OCI-LY7 (cell line): ENCODE results near the gene PALD1. TPM values are rescaled to one million over a fixed set of nuclear protein-coding genes. Genes with fewer than 3 reads are reported as not detected.

Source experiments
- BruUV-seq: library from RNA; stranded (reverse); fragments of 400-500 nt; replicated peaks from 2 replicates; lab custom pipeline; 2021; lab: Mats Ljungman, UMichigan
- CTCF ChIA-PET: fragments of 300-600 bp; sonication (Branson Sonifier 250); formaldehyde crosslinking; loops from one replicate; lab custom pipeline; 2022; ENCODE audit warnings: antibody characterized with exemption; ENCODE audit not compliant: unreplicated experiment; lab: Charles Lee
- POLR2A ChIA-PET: fragments of 300-600 bp; sonication (Branson Sonifier 250); formaldehyde crosslinking; loops from one replicate; lab custom pipeline; 2022; ENCODE audit warnings: antibody characterized with exemption; lab: Charles Lee
- DNase-seq: peaks from one replicate; pipeline ENCODE4 v3.0.0-alpha.2; 2015; ENCODE audit warnings: low spot score
- H2AFZ ChIP-seq: fragments of 200-600 bp; sonication (generic), shearing (Covaris generic); 2 replicates; pipeline ENCODE4 v1.6.1; 2014; ENCODE audit warnings: mild to moderate bottlenecking, antibody characterized with exemption, low read length, moderate library complexity
- H3K27ac ChIP-seq: fragments of 200-600 bp; sonication (generic); 2 replicates; pipeline ENCODE4 v1.5.1; 2014; ENCODE audit warnings: mixed run types, low read depth, mild to moderate bottlenecking, moderate library complexity, low read length, inconsistent platforms; ENCODE audit not compliant: poor library complexity, severe bottlenecking
- H3K36me3 ChIP-seq: fragments of 200-600 bp; sonication (generic); 2 replicates; pipeline ENCODE4 v1.6.1; 2014; ENCODE audit warnings: mild to moderate bottlenecking, antibody characterized with exemption, low read length, moderate library complexity, mixed read lengths; ENCODE audit not compliant: insufficient read depth
- H3K4me1 ChIP-seq: fragments of 200-600 bp; sonication (generic); 2 replicates; pipeline ENCODE4 v1.5.1; 2014; ENCODE audit warnings: mild to moderate bottlenecking, low read length; ENCODE audit not compliant: insufficient read depth, poor library complexity, severe bottlenecking
- H3K4me2 ChIP-seq: fragments of 200-600 bp; sonication (generic); 2 replicates; pipeline ENCODE4 v1.6.1; 2014; ENCODE audit warnings: mild to moderate bottlenecking, low read length
- H3K4me3 ChIP-seq: fragments of 200-600 bp; sonication (generic); 2 replicates; pipeline ENCODE4 v1.5.1; 2014; ENCODE audit warnings: mild to moderate bottlenecking, low read depth, low read length; ENCODE audit not compliant: poor library complexity, severe bottlenecking
- H3K79me2 ChIP-seq: fragments of 200-600 bp; sonication (generic); 2 replicates; pipeline ENCODE4 v1.6.1; 2016; ENCODE audit warnings: low read depth, mild to moderate bottlenecking, low read length, moderate library complexity, mixed read lengths; ENCODE audit not compliant: insufficient read depth
- H3K9me2 ChIP-seq: fragments of 200-600 bp; sonication (generic); 2 replicates; pipeline ENCODE4 v1.6.1; 2016; ENCODE audit warnings: mild to moderate bottlenecking, low read length, mixed read lengths; ENCODE audit not compliant: insufficient read depth
- H3K9me3 ChIP-seq: fragments of 200-600 bp; sonication (generic); 2 replicates; pipeline ENCODE4 v1.6.1; 2014; ENCODE audit warnings: mild to moderate bottlenecking, mixed run types, low read length, mixed read lengths
- H4K20me1 ChIP-seq: fragments of 200-600 bp; sonication (generic); 2 replicates; pipeline ENCODE4 v1.6.1; 2014; ENCODE audit warnings: mild to moderate bottlenecking, antibody characterized with exemption, low read length, moderate library complexity, mixed read lengths; ENCODE audit not compliant: insufficient read depth
- EZH2phosphoT487 ChIP-seq: fragments of 200-600 bp; sonication (generic); IDR thresholded peaks from 2 replicates; pipeline ENCODE4 v1.6.1; 2018; ENCODE audit warnings: low read depth, borderline replicate concordance, mild to moderate bottlenecking, mixed run types, antibody characterized with exemption, low read length, moderate library complexity, mixed read lengths
- intact Hi-C: fragments of 100-400 bp; cut with micrococcal nuclease; formaldehyde crosslinking; loops from one replicate; pipeline ENCODE4 v1.10.0; 2022; ENCODE audit not compliant: unreplicated experiment
- total RNA-seq, 2 experiments: library from RNA; depleted of rRNA in 1 of 2; stranded (reverse); fragments of >200 nt in 1 of 2; shearing (Covaris generic) in 1 of 2; gene quantifications; 2 replicates each; pipeline ENCODE4 v1.2.3, GENCODE V29; 2014 to 2022
- TF ChIP-seq, protein P1 (sequence below): fragments of 200-600 bp; sonication (generic); conservative IDR thresholded peaks from 2 replicates; pipeline ENCODE4 v1.5.1; 2014; ENCODE audit warnings: mild to moderate bottlenecking, antibody characterized with exemption, low read length, moderate library complexity, mixed read lengths

The PALD1 gene
- total RNA-seq, 2 experiments from 2014 or later, result 52.7 to 66.7 TPM

DNA sequence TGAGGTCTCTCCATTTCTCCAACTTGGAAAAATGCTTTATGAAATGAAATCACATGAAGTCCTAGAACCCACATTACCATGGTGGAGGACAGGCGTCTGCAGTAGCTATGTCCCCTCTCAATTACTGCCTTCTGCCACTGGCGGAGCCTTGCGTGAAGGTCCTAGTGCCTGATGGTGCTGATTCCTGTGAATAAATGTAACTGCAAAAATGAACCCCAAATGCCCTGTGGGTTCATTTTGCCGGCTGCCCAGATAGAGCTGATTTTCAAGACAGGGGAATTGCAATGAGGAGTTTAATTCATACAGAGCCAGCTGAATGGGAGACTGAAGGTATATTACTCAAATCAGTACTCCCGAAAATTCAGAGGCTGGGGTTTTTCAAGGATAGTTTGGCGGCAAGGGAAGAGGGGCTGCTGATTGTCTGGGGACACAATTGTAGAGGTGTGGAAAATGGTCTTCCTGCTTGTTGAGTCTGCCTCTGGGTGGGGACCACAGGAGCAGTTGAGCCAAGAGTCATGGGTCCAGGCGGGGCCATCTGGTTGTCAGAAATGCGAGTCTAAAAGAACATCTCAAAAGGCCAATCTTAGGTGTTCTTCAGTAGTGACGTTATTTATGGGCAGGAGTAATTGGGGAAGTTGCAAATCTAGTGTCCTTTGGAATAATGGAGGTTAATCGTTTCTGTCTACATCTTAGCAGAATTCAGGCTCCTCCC, 110.4 kb downstream of the PALD1 start:
- BruUV-seq, result no TSS peak
- Histone ChIP-seq H3K9me2 (no peaks in the 10 kb centered on the region), H3K9me3 (no peaks in the 10 kb centered on the region), H2AFZ (no peak overlapping the region; the same call in 1 of the 2 replicates), H3K4me3 (no peak overlapping the region), H4K20me1 (no peaks in the 10 kb centered on the region), H3K4me1 (peaks cover 74% of the 10 kb centered on the region), H3K36me3 (no peaks in the 10 kb centered on the region), H3K4me2 (peak overlapping the region; percentile 56; the same call in 1 of the 2 replicates), H3K79me2 (no peaks in the 10 kb centered on the region), H3K27ac (peak overlapping the region; percentile 10)
- no peak for DNase-seq
- ChIA-PET CTCF (interaction anchor here (0.7 kb wide), 1 partner anchor 13 kb away, joined by 3 read pairs; no protein-coding TSS in a partner anchor), POLR2A (interaction anchor here (0.8 to 1.4 kb wide), 3 partner anchors 11 to 28 kb away, joined by 3 to 5 read pairs (median 4); no protein-coding TSS in a partner anchor)
- intact Hi-C loops, result no loop called here
- TF ChIP-seq, protein P1, sequence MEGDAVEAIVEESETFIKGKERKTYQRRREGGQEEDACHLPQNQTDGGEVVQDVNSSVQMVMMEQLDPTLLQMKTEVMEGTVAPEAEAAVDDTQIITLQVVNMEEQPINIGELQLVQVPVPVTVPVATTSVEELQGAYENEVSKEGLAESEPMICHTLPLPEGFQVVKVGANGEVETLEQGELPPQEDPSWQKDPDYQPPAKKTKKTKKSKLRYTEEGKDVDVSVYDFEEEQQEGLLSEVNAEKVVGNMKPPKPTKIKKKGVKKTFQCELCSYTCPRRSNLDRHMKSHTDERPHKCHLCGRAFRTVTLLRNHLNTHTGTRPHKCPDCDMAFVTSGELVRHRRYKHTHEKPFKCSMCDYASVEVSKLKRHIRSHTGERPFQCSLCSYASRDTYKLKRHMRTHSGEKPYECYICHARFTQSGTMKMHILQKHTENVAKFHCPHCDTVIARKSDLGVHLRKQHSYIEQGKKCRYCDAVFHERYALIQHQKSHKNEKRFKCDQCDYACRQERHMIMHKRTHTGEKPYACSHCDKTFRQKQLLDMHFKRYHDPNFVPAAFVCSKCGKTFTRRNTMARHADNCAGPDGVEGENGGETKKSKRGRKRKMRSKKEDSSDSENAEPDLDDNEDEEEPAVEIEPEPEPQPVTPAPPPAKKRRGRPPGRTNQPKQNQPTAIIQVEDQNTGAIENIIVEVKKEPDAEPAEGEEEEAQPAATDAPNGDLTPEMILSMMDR, result no peak
- TF ChIP-seq EZH2phosphoT487, result no peak

DNA sequence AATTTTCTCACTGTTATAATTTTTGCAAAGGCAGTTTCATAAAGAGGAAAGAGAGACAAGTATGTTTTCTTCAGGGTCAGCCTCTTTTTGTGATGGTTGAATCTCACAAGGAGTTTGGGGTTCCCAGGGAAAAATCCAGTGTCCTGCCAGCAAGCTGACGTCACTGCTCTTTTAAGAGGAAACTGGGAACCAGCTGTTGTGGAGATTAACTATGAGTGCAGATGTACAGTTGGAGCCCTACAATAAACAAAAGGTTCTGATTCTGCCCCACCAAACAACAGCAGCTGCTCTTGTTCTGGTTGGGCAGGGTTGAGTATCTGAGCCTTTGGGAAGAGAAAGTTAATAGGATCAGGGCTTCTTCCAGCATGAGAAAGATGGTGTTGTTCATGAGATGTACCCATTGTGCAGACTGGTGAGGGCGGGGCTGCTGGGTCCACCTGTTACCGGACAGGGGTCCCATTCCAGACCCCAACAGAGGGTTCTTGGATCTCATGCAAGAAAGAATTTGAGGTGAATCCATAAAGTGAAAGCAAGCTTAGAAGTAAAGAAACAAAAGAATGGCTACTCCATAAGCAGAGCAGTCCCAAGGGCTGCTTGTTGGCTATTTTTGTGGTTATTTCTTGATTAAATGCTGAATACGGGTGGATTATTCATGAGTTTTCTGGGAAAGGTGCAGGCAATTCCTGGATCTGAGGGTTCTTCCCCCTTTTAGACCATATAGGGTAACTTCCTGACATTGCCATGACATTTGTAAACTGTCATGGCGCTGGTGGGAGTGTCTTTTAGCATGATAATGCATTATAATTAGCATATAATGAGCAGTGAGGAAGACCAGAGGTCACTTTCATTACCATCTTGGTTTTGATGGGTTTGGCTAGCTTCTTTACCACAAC, 111.4 kb downstream of the PALD1 start:
- no peaks in the 10 kb centered on the region for H3K9me3 ChIP-seq
- POLR2A ChIA-PET, result interaction anchor here (0.8 kb wide), 1 partner anchor 13 kb away, joined by 4 read pairs; no protein-coding TSS in a partner anchor

More for the DNA sequence above, 111.4 kb downstream of the PALD1 start:
- no peaks in the 10 kb centered on the region for H3K9me2 ChIP-seq
- CTCF ChIA-PET, result no interaction called here
- TF ChIP-seq, protein P1, result no peak
- TF ChIP-seq EZH2phosphoT487, result no peak
- no peaks in the 10 kb centered on the region for H3K36me3 ChIP-seq
- intact Hi-C loops, result no loop called here
- H3K4me1 ChIP-seq, result peaks cover 69% of the 10 kb centered on the region
- no TSS peak for BruUV-seq
- H4K20me1 ChIP-seq, result no peaks in the 10 kb centered on the region
- no peaks in the 10 kb centered on the region for H3K79me2 ChIP-seq
- no peak for DNase-seq
- 0 out of 2 replicates have a peak overlapping the region, but pooled peaks have one; percentile 56 for H3K4me2 ChIP-seq
- no peak overlapping the region for H3K27ac ChIP-seq
- H2AFZ ChIP-seq, result no peak overlapping the region
- no peak overlapping the region for H3K4me3 ChIP-seq
